Naive thymus-derived CD4-positive, alpha-beta T cell (primary cell): ENCODE results near the gene NFXL1. TPM values are rescaled to one million over a fixed set of nuclear protein-coding genes. Genes with fewer than 3 reads are reported as not detected.

Experiments used
- ATAC-seq: fragments of 150-1000 bp; cut with Tn5 transposase; 2 replicates; pipeline ENCODE4 v1.10.0; 2021; ENCODE audit warnings: mild to moderate bottlenecking, moderate library complexity
- CTCF ChIA-PET: fragments of 350-600 bp; sonication (Branson Sonifier 250); formaldehyde crosslinking; loops from one replicate; lab custom pipeline; 2021; ENCODE audit warnings: antibody characterized with exemption; lab: Charles Lee
- POLR2A ChIA-PET: fragments of 350-600 bp; sonication (Branson Sonifier 250); formaldehyde crosslinking; loops from one replicate; lab custom pipeline; 2021; ENCODE audit warnings: antibody characterized with exemption, inconsistent platforms; lab: Charles Lee
- DNase-seq, 9 donors: peaks; one replicate each; pipeline versions ENCODE4 v3.0.0 to v3.0.0-alpha.2; 2020 to 2022; ENCODE audit warnings: mixed read lengths in 1 of 9
- H3K27ac ChIP-seq: one replicate; pipeline ENCODE4 v1.7.0; 2013; ENCODE audit warnings: mild to moderate bottlenecking, low read depth, low read length, moderate library complexity
- H3K27me3 ChIP-seq, 2 donors: one replicate each; pipeline ENCODE4 v1.7.0; 2013; ENCODE audit warnings: low read length in 2 of 2, mild to moderate bottlenecking in 2 of 2, moderate library complexity in 2 of 2; ENCODE audit not compliant: control insufficient read depth in 2 of 2, insufficient read depth in 2 of 2
- H3K36me3 ChIP-seq, 3 experiments: 1 replicate in 2 of 3; 2 replicates in 1 of 3; pipeline ENCODE4 v1.7.0; 2013; ENCODE audit warnings: low read length in 3 of 3, mild to moderate bottlenecking in 3 of 3, moderate library complexity in 1 of 3; ENCODE audit not compliant: insufficient read depth in 3 of 3, control insufficient read depth in 2 of 3
- H3K4me1 ChIP-seq, 2 donors: one replicate each; pipeline ENCODE4 v1.7.0; 2013; ENCODE audit warnings: low read length in 2 of 2, mild to moderate bottlenecking in 2 of 2, moderate library complexity in 1 of 2; ENCODE audit not compliant: control insufficient read depth in 2 of 2, insufficient read depth in 2 of 2
- H3K4me3 ChIP-seq: 2 replicates; pipeline ENCODE4 v1.7.0; 2013; ENCODE audit warnings: mild to moderate bottlenecking, low read length
- H3K9me3 ChIP-seq, 3 experiments: 1 replicate in 2 of 3; 2 replicates in 1 of 3; pipeline ENCODE4 v1.7.0; 2013; ENCODE audit warnings: low read length in 3 of 3; ENCODE audit not compliant: control insufficient read depth in 2 of 3
- H3K27ac Mint-ChIP-seq, 9 donors: one replicate each; pipeline ENCODE4 v1.8.0; 2020 to 2022; ENCODE audit warnings: mixed read lengths in 9 of 9, mild to moderate bottlenecking in 8 of 9, moderate library complexity in 5 of 9, inconsistent platforms in 2 of 9
- H3K27me3 Mint-ChIP-seq, 5 donors: one replicate each; pipeline ENCODE4 v1.8.0; 2021 to 2022; ENCODE audit warnings: mixed read lengths in 5 of 5, mild to moderate bottlenecking in 1 of 5
- H3K36me3 Mint-ChIP-seq, 5 donors: one replicate each; pipeline ENCODE4 v1.8.0; 2020 to 2022; ENCODE audit warnings: mixed read lengths in 5 of 5, mild to moderate bottlenecking in 3 of 5, inconsistent platforms in 1 of 5
- H3K4me1 Mint-ChIP-seq, 7 donors: one replicate each; pipeline ENCODE4 v1.8.0; 2020 to 2022; ENCODE audit warnings: mixed read lengths in 7 of 7, mild to moderate bottlenecking in 3 of 7, inconsistent platforms in 1 of 7
- H3K4me3 Mint-ChIP-seq, 10 donors: one replicate each; pipeline ENCODE4 v1.8.0; 2020 to 2022; ENCODE audit warnings: mild to moderate bottlenecking in 10 of 10, mixed read lengths in 10 of 10, moderate library complexity in 6 of 10, inconsistent platforms in 2 of 10
- H3K9me3 Mint-ChIP-seq, 11 donors: one replicate each; pipeline ENCODE4 v1.8.0; 2020 to 2022; ENCODE audit warnings: mixed read lengths in 11 of 11, mild to moderate bottlenecking in 4 of 11, inconsistent platforms in 1 of 11, moderate library complexity in 1 of 11
- intact Hi-C, 2 donors: fragments of 100-400 bp; cut with micrococcal nuclease; formaldehyde crosslinking; loops; one replicate each; pipeline ENCODE4 v1.15.1; 2023
- polyA plus RNA-seq, 2 donors: library from polyadenylated mRNA; unstranded; fragments of 300-500 nt; fragmentation: Illumina TruSeq; gene quantifications; one replicate each; pipeline ENCODE4 v1.2.3, GENCODE V29; 2021
- total RNA-seq, 6 experiments: library from RNA in 5 of 6; stranded (reverse) in 5 of 6; gene quantifications; 1 replicate in 5 of 6; 2 replicates in 1 of 6; pipeline ENCODE4 v1.2.3 and lab custom pipeline; 2021 to 2026

Gene NFXL1
- total and polyA plus RNA-seq, 7 experiments from 2014 or later = 9.5 to 19.3 (median 12.2) TPM

GRCh38 chr4:47855350-47855749 lies 59.0 kb downstream of the NFXL1 start:
- H3K27ac Mint-ChIP-seq = no peak overlapping the region
- DNase-seq = no peak

GRCh38 chr4:47852136-47852535 lies 62.2 kb downstream of the NFXL1 start:
- no peak overlapping the region for H3K27ac ChIP-seq
- no peak for ATAC-seq
- H3K36me3 Mint-ChIP-seq = peaks cover 10 to 66% (median 48%) of the 10 kb centered on the region in 5 donors
- H3K9me3 ChIP-seq = no peaks in the 10 kb centered on the region
- no peaks in the 10 kb centered on the region for H3K4me1 ChIP-seq
- H3K27me3 Mint-ChIP-seq = no peaks in the 10 kb centered on the region
- H3K9me3 Mint-ChIP-seq = peaks cover 0 to 6% (median 0%) of the 10 kb centered on the region in 11 donors
- intact Hi-C loops = no loop called here
- H3K4me1 Mint-ChIP-seq = no peaks in the 10 kb centered on the region
- no peak overlapping the region for H3K27ac Mint-ChIP-seq
- DNase-seq = no peak
- CTCF ChIA-PET = no interaction called here
- H3K27me3 ChIP-seq = no peaks in the 10 kb centered on the region
- H3K36me3 ChIP-seq = peaks cover 0 to 14% (median 0%) of the 10 kb centered on the region in 3 experiments
- H3K4me3 ChIP-seq = no peak overlapping the region
- H3K4me3 Mint-ChIP-seq = no peak overlapping the region
- POLR2A ChIA-PET = no interaction called here

More at GRCh38 chr4:47855350-47855749, 59.0 kb downstream of the NFXL1 start:
- ATAC-seq = no peak
- Mint-ChIP-seq H3K27me3 (no peaks in the 10 kb centered on the region), H3K36me3 (peaks cover 10 to 59% (median 35%) of the 10 kb centered on the region in 5 donors), H3K4me1 (no peaks in the 10 kb centered on the region), H3K4me3 (no peak overlapping the region), H3K9me3 (no peaks in the 10 kb centered on the region)
- Histone ChIP-seq H3K4me3 (no peak overlapping the region), H3K4me1 (no peaks in the 10 kb centered on the region), H3K27ac (no peak overlapping the region), H3K9me3 (no peaks in the 10 kb centered on the region), H3K27me3 (no peaks in the 10 kb centered on the region), H3K36me3 (peaks cover 0 to 12% (median 0%) of the 10 kb centered on the region in 3 experiments)
- POLR2A ChIA-PET = interaction anchor here (0.8 kb wide), 1 partner anchor 43 kb away, joined by 3 read pairs; no protein-coding TSS in a partner anchor
- intact Hi-C loops = no loop called here
- CTCF ChIA-PET = interaction anchor here (0.6 kb wide), 1 partner anchor 16 kb away, joined by 3 read pairs; no protein-coding TSS in a partner anchor

GRCh38 chr4:47849466-47849865 lies 64.9 kb downstream of the NFXL1 start:
- no peak overlapping the region for H3K27ac Mint-ChIP-seq
- no peaks in the 10 kb centered on the region for H3K4me1 ChIP-seq
- POLR2A ChIA-PET = no interaction called here
- H3K9me3 ChIP-seq = no peaks in the 10 kb centered on the region
- H3K27me3 Mint-ChIP-seq = no peaks in the 10 kb centered on the region
- intact Hi-C loops = no loop called here
- no peak overlapping the region for H3K27ac ChIP-seq
- CTCF ChIA-PET = no interaction called here
- peaks cover 10 to 69% (median 49%) of the 10 kb centered on the region in 5 donors for H3K36me3 Mint-ChIP-seq
- no peaks in the 10 kb centered on the region for H3K4me1 Mint-ChIP-seq
- H3K27me3 ChIP-seq = no peaks in the 10 kb centered on the region
- no peak overlapping the region for H3K4me3 Mint-ChIP-seq
- H3K36me3 ChIP-seq = peaks cover 0 to 14% (median 0%) of the 10 kb centered on the region in 3 experiments
- ATAC-seq (no peak), DNase-seq (no peak)
- H3K4me3 ChIP-seq = no peak overlapping the region
- H3K9me3 Mint-ChIP-seq = peaks cover 0 to 6% (median 0%) of the 10 kb centered on the region in 11 donors

GRCh38 chr4:47848041-47848440 lies 66.3 kb downstream of the NFXL1 start:
- peaks cover 0 to 6% (median 0%) of the 10 kb centered on the region in 11 donors for H3K9me3 Mint-ChIP-seq
- H3K4me3 Mint-ChIP-seq = no peak overlapping the region
- intact Hi-C loops = no loop called here
- POLR2A ChIA-PET = no interaction called here
- H3K9me3 ChIP-seq = no peaks in the 10 kb centered on the region
- DNase-seq (no peak), ATAC-seq (no peak)
- no peaks in the 10 kb centered on the region for H3K27me3 ChIP-seq
- no peaks in the 10 kb centered on the region for H3K4me1 Mint-ChIP-seq
- H3K27ac Mint-ChIP-seq = no peak overlapping the region
- no peaks in the 10 kb centered on the region for H3K27me3 Mint-ChIP-seq
- H3K4me3 ChIP-seq = no peak overlapping the region
- peaks cover 0 to 9% (median 0%) of the 10 kb centered on the region in 3 experiments for H3K36me3 ChIP-seq
- H3K27ac ChIP-seq = no peak overlapping the region
- no peaks in the 10 kb centered on the region for H3K4me1 ChIP-seq
- H3K36me3 Mint-ChIP-seq = peaks cover 13 to 65% (median 49%) of the 10 kb centered on the region in 5 donors
- CTCF ChIA-PET = interaction anchor here (1.2 kb wide), 1 partner anchor 12 kb away, joined by 3 read pairs; no protein-coding TSS in a partner anchor

- peaks cover 0 to 3% (median 0%) of the 10 kb centered on the region in 11 donors for H3K9me3 Mint-ChIP-seq
- no peak overlapping the region for H3K27ac Mint-ChIP-seq
- intact Hi-C loops = no loop called here
- Histone ChIP-seq H3K9me3 (no peaks in the 10 kb centered on the region), H3K4me3 (no peak overlapping the region), H3K27ac (no peak overlapping the region), H3K4me1 (no peaks in the 10 kb centered on the region), H3K36me3 (no peaks in the 10 kb centered on the region), H3K27me3 (no peaks in the 10 kb centered on the region)
- ChIA-PET POLR2A (no interaction called here), CTCF (no interaction called here)
- H3K4me1 Mint-ChIP-seq = peaks cover 0 to 11% (median 6%) of the 10 kb centered on the region in 7 donors
- ATAC-seq = no peak
- H3K36me3 Mint-ChIP-seq = peaks cover 6 to 30% (median 23%) of the 10 kb centered on the region in 5 donors
- DNase-seq = no peak
- no peak overlapping the region for H3K4me3 Mint-ChIP-seq
- H3K27me3 Mint-ChIP-seq = peaks cover 0 to 8% (median 0%) of the 10 kb centered on the region in 5 donors
Measured at GRCh38 chr4:47842985-47843384, 71.4 kb downstream of the NFXL1 start.

GRCh38 chr4:47840291-47840690 lies 74.1 kb downstream of the NFXL1 start:
- H3K27me3 ChIP-seq = no peaks in the 10 kb centered on the region
- Mint-ChIP-seq H3K9me3 (no peaks in the 10 kb centered on the region), H3K27me3 (peaks cover 0 to 29% (median 0%) of the 10 kb centered on the region in 5 donors), H3K4me1 (peaks cover 5 to 28% (median 23%) of the 10 kb centered on the region in 7 donors), H3K4me3 (no peak overlapping the region), H3K36me3 (peaks cover 6 to 11% (median 10%) of the 10 kb centered on the region in 5 donors), H3K27ac (no peak overlapping the region)
- H3K9me3 ChIP-seq = no peaks in the 10 kb centered on the region
- CTCF ChIA-PET = interaction anchor here (0.7 to 1.0 kb wide), 4 partner anchors 15 to 300 kb away, joined by 3 read pairs; no protein-coding TSS in a partner anchor
- H3K36me3 ChIP-seq = no peaks in the 10 kb centered on the region
- H3K4me1 ChIP-seq = peaks cover 6% of the 10 kb centered on the region in 2 donors
- intact Hi-C loops = no loop called here
- ATAC-seq (no peak), DNase-seq (no peak)
- H3K4me3 ChIP-seq = no peak overlapping the region
- H3K27ac ChIP-seq = no peak overlapping the region
- POLR2A ChIA-PET = no interaction called here
